Measurements from ENCODE around the gene POLD4.

DNA sequence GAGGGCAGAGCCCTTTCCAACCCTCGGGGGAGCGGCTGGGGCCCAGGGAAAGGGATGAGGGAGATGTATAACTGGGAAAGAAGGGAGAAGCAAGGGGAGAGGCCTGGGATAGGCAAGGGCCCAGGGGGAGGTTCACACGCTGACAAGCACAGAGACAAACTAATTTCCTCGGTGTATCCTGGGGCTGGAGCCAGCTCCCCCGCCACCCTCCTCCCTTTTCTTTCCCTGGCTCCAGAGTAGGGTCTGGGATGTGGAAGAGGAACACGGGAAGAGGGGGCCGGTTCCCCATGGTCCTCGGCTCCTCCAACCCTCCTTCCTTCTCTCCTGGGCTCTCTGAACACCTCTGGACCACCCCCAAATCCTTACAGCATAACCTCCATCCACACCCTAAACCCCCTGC lies 13.2 kb upstream of the POLD4 start:
- TF ChIP-seq YY1 (IDR thresholded peaks at IDR 0.05; ENCODE audit: extremely low read depth, insufficient replicate concordance, low read depth, low read length) (no peak), EZH2 (IDR thresholded peaks at IDR 0.05) (no peak), POLR2A (IDR thresholded peaks at IDR 0.05; ENCODE audit: borderline replicate concordance, extremely low read depth, insufficient read depth, insufficient read length) (no peak), POLR2AphosphoS5 (IDR thresholded peaks at IDR 0.05; ENCODE audit: low read depth, low read length) (no peak)
- TF ChIP-seq, protein P1, sequence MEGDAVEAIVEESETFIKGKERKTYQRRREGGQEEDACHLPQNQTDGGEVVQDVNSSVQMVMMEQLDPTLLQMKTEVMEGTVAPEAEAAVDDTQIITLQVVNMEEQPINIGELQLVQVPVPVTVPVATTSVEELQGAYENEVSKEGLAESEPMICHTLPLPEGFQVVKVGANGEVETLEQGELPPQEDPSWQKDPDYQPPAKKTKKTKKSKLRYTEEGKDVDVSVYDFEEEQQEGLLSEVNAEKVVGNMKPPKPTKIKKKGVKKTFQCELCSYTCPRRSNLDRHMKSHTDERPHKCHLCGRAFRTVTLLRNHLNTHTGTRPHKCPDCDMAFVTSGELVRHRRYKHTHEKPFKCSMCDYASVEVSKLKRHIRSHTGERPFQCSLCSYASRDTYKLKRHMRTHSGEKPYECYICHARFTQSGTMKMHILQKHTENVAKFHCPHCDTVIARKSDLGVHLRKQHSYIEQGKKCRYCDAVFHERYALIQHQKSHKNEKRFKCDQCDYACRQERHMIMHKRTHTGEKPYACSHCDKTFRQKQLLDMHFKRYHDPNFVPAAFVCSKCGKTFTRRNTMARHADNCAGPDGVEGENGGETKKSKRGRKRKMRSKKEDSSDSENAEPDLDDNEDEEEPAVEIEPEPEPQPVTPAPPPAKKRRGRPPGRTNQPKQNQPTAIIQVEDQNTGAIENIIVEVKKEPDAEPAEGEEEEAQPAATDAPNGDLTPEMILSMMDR (IDR thresholded peaks at IDR 0.05 in 2 of 3, conservative IDR thresholded peaks at IDR 0.05 in 1 of 3; ENCODE audit: borderline replicate concordance in 1 of 3, insufficient read depth in 1 of 3, low read depth in 2 of 3, low read length in 2 of 3), result no peak
